Mesothelial cell of epicardium (in vitro differentiated cells): ENCODE results near the gene MGMT. TPM values are rescaled to one million over a fixed set of nuclear protein-coding genes. Genes with fewer than 3 reads are reported as not detected.

Experiments
- DNase-seq, 2 experiments: peaks; one replicate each; pipeline ENCODE4 v3.0.0; 2021; ENCODE audit warnings: low spot score in 2 of 2; ENCODE audit not compliant: unreplicated experiment in 2 of 2
- H3K27ac Mint-ChIP-seq: 2 replicates; pipeline ENCODE4 v1.8.0; 2021; ENCODE audit warnings: mixed read lengths
- H3K27me3 Mint-ChIP-seq: 2 replicates; pipeline ENCODE4 v1.8.0; 2021; ENCODE audit warnings: low read depth, mixed read lengths
- H3K36me3 Mint-ChIP-seq: 2 replicates; pipeline ENCODE4 v1.8.0; 2021; ENCODE audit warnings: mixed read lengths
- H3K4me1 Mint-ChIP-seq: 2 replicates; pipeline ENCODE4 v1.8.0; 2021; ENCODE audit warnings: mixed read lengths
- H3K4me3 Mint-ChIP-seq: 2 replicates; pipeline ENCODE4 v1.8.0; 2021; ENCODE audit warnings: mild to moderate bottlenecking, moderate library complexity, mixed read lengths
- H3K9me3 Mint-ChIP-seq: 2 replicates; pipeline ENCODE4 v1.8.0; 2021; ENCODE audit warnings: mixed read lengths
- CTCF ChIP-seq: fragments of 200-600 bp; sonication (generic); IDR thresholded peaks from one replicate; pipeline ENCODE4 v1.5.0; 2021; ENCODE audit warnings: antibody characterized with exemption; ENCODE audit not compliant: unreplicated experiment
- total RNA-seq: library from RNA; stranded (reverse); gene quantifications from 3 replicates; pipeline ENCODE4 v1.2.1, GENCODE V29; 2021

Gene MGMT
- total RNA-seq, 1 donor from 2014 or later: 35.7 TPM

GRCh38 chr10:129764901-129765663 is 298.0 kb downstream of the MGMT start:
- Mint-ChIP-seq H3K4me1 (no peaks in the 10 kb centered on the region), H3K27ac (no peak overlapping the region), H3K27me3 (no peaks in the 10 kb centered on the region), H3K4me3 (no peak overlapping the region), H3K36me3 (peaks cover 10% of the 10 kb centered on the region), H3K9me3 (no peaks in the 10 kb centered on the region)
- no peak for TF ChIP-seq CTCF
- DNase-seq: peak in 1 of 2 experiments; percentile 13

GRCh38 chr10:129765664-129766550 is 298.9 kb downstream of the MGMT start:
- Mint-ChIP-seq H3K27ac (no peak overlapping the region), H3K36me3 (peaks cover 7% of the 10 kb centered on the region), H3K4me1 (no peaks in the 10 kb centered on the region), H3K4me3 (no peak overlapping the region), H3K27me3 (no peaks in the 10 kb centered on the region), H3K9me3 (no peaks in the 10 kb centered on the region)
- DNase-seq: peak in 1 of 2 experiments; percentile 30
- no peak for TF ChIP-seq CTCF

- Mint-ChIP-seq H3K27me3 (no peaks in the 10 kb centered on the region), H3K4me3 (no peak overlapping the region), H3K9me3 (no peaks in the 10 kb centered on the region), H3K27ac (no peak overlapping the region), H3K4me1 (no peaks in the 10 kb centered on the region), H3K36me3 (peaks cover 8% of the 10 kb centered on the region)
- DNase-seq: peak in 1 of 2 experiments; percentile 37
- TF ChIP-seq CTCF: no peak
These were observed 299.8 kb downstream of the MGMT start for GRCh38 chr10:129766611-129767550.

- H3K27ac Mint-ChIP-seq: no peak overlapping the region
- H3K27me3 Mint-ChIP-seq: no peaks in the 10 kb centered on the region
- DNase-seq: peak in 1 of 2 experiments; percentile 11
- H3K9me3 Mint-ChIP-seq: no peaks in the 10 kb centered on the region
- no peak overlapping the region for H3K4me3 Mint-ChIP-seq
- H3K4me1 Mint-ChIP-seq: no peaks in the 10 kb centered on the region
- no peak for TF ChIP-seq CTCF
- H3K36me3 Mint-ChIP-seq: peaks cover 8% of the 10 kb centered on the region
These were observed 300.7 kb downstream of the MGMT start for GRCh38 chr10:129767751-129768150.
